ENCODE results near the gene RABGAP1. TPM values are rescaled to one million over a fixed set of nuclear protein-coding genes. Genes with fewer than 3 reads are reported as not detected.
A peak's percentile ranks its signal among the peaks of the same experiment; 100 is the strongest.

The RABGAP1 gene
- total RNA-seq, 1 donor from 2014 or later: 36.0 TPM

- DNase-seq (ENCODE audit: low read depth): no peak
These were observed 4.4 kb downstream of the RABGAP1 start for GRCh38 chr9:122944960-122945888.

GRCh38 chr9:122946461-122947005 lies 5.7 kb downstream of the RABGAP1 start:
- no peak for DNase-seq (ENCODE audit: low read depth)

GRCh38 chr9:122948313-122948712 lies 7.5 kb downstream of the RABGAP1 start:
- no peak for DNase-seq (ENCODE audit: low read depth)

- DNase-seq (ENCODE audit: low read depth): no peak
These were observed 8.9 kb downstream of the RABGAP1 start for GRCh38 chr9:122949696-122950095.

- no peak for DNase-seq (ENCODE audit: low read depth)
These were observed 9.4 kb downstream of the RABGAP1 start for GRCh38 chr9:122950263-122950662.

GRCh38 chr9:122951056-122951455 lies 10.2 kb downstream of the RABGAP1 start:
- DNase-seq (ENCODE audit: low read depth): no peak

GRCh38 chr9:122954253-122954691 lies 13.5 kb downstream of the RABGAP1 start:
- DNase-seq (ENCODE audit: low read depth): no peak

GRCh38 chr9:122955961-122956360 lies 15.1 kb downstream of the RABGAP1 start:
- DNase-seq (ENCODE audit: low read depth): no peak

GRCh38 chr9:122961139-122961538 lies 20.3 kb downstream of the RABGAP1 start:
- no peak for DNase-seq (ENCODE audit: low read depth)

- no peak for DNase-seq (ENCODE audit: low read depth)
These were observed 34.4 kb downstream of the RABGAP1 start for GRCh38 chr9:122975196-122975595.

GRCh38 chr9:122978601-122979000 lies 37.8 kb downstream of the RABGAP1 start:
- no peak for DNase-seq (ENCODE audit: low read depth)

GRCh38 chr9:122986010-122986409 lies 45.2 kb downstream of the RABGAP1 start:
- no peak for DNase-seq (ENCODE audit: low read depth)

GRCh38 chr9:122988141-122988540 lies 47.3 kb downstream of the RABGAP1 start:
- no peak for DNase-seq (ENCODE audit: low read depth)

- no peak for DNase-seq (ENCODE audit: low read depth)
These were observed 48.3 kb downstream of the RABGAP1 start for GRCh38 chr9:122988920-122989621.

GRCh38 chr9:122991370-122991830 lies 50.6 kb downstream of the RABGAP1 start:
- DNase-seq (ENCODE audit: low read depth): peak; percentile 69

- no peak for DNase-seq (ENCODE audit: low read depth)
These were observed 55.8 kb downstream of the RABGAP1 start for GRCh38 chr9:122996586-122996985.

GRCh38 chr9:122998448-122998847 lies 57.6 kb downstream of the RABGAP1 start:
- DNase-seq (ENCODE audit: low read depth): no peak

- no peak for DNase-seq (ENCODE audit: low read depth)
These were observed 59.7 kb downstream of the RABGAP1 start for GRCh38 chr9:123000371-123001068.

- no peak for DNase-seq (ENCODE audit: low read depth)
These were observed 61.9 kb downstream of the RABGAP1 start for GRCh38 chr9:123002754-123003153.

- DNase-seq (ENCODE audit: low read depth): peak; percentile 45
These were observed 62.6 kb downstream of the RABGAP1 start for GRCh38 chr9:123003466-123003865.

- DNase-seq (ENCODE audit: low read depth): no peak
These were observed 65.1 kb downstream of the RABGAP1 start for GRCh38 chr9:123005964-123006363.
